ELR (cell line): ENCODE data around the gene RNF169.
"Not testable (repeated sequence)": the region's sequence is repeated elsewhere in the genome, so short reads cannot be mapped to it uniquely, and the experiment has no call there.

ENCODE experiments used
- DNase-seq: peaks from one replicate; pipeline ENCODE4 v3.0.0-alpha.2; 2015; ENCODE audit warnings: low read depth

Gene RNF169

GRCh38 chr11:74824285-74824982 lies 75.8 kb downstream of the RNF169 start:
- no peak for DNase-seq

- not testable (repeated sequence) for DNase-seq
Measured at GRCh38 chr11:74825596-74825995, 76.9 kb downstream of the RNF169 start.

GRCh38 chr11:74826901-74827300 lies 78.3 kb downstream of the RNF169 start:
- no peak for DNase-seq

- DNase-seq: no peak
Measured at GRCh38 chr11:74837191-74837590, 88.5 kb downstream of the RNF169 start.

- no peak for DNase-seq
Measured at GRCh38 chr11:74838188-74838587, 89.5 kb downstream of the RNF169 start.

- DNase-seq: no peak
Measured at GRCh38 chr11:74839446-74839845, 90.8 kb downstream of the RNF169 start.

- no peak for DNase-seq
Measured at GRCh38 chr11:74839971-74840370, 91.3 kb downstream of the RNF169 start.

- DNase-seq: no peak
Measured at GRCh38 chr11:74840486-74840885, 91.8 kb downstream of the RNF169 start.

GRCh38 chr11:74842967-74843366 lies 94.3 kb downstream of the RNF169 start:
- no peak for DNase-seq

GRCh38 chr11:74844072-74844471 lies 95.4 kb downstream of the RNF169 start:
- DNase-seq: no peak

- DNase-seq: no peak
Measured at GRCh38 chr11:74844865-74845264, 96.2 kb downstream of the RNF169 start.

- no peak for DNase-seq
Measured at GRCh38 chr11:74845978-74846517, 97.4 kb downstream of the RNF169 start.

GRCh38 chr11:74846770-74847169 lies 98.1 kb downstream of the RNF169 start:
- peak; percentile 59 for DNase-seq

GRCh38 chr11:74847395-74847794 lies 98.7 kb downstream of the RNF169 start:
- no peak for DNase-seq

- no peak for DNase-seq
Measured at GRCh38 chr11:74847895-74848294, 99.2 kb downstream of the RNF169 start.

- peak; percentile 92 for DNase-seq
Measured at GRCh38 chr11:74849525-74850391, 101.1 kb downstream of the RNF169 start.

GRCh38 chr11:74853223-74853622 lies 104.6 kb downstream of the RNF169 start:
- no peak for DNase-seq

GRCh38 chr11:74860743-74861142 lies 112.1 kb downstream of the RNF169 start:
- DNase-seq: peak; percentile 36

- no peak for DNase-seq
Measured at GRCh38 chr11:74863410-74863809, 114.8 kb downstream of the RNF169 start.

GRCh38 chr11:74866557-74866956 lies 117.9 kb downstream of the RNF169 start:
- DNase-seq: no peak

- DNase-seq: peak; percentile 84
Measured at GRCh38 chr11:74870485-74870884, 121.8 kb downstream of the RNF169 start.

- DNase-seq: no peak
Measured at GRCh38 chr11:74871037-74871436, 122.4 kb downstream of the RNF169 start.

GRCh38 chr11:74877132-74877531 lies 128.5 kb downstream of the RNF169 start:
- DNase-seq: peak; percentile 42
